GM23248 (cell line): Measurements from ENCODE around the gene PANX2. TPM values are rescaled to one million over a fixed set of nuclear protein-coding genes. Genes with fewer than 3 reads are reported as not detected.
"Not testable (repeated sequence)": the region's sequence is repeated elsewhere in the genome, so short reads cannot be mapped to it uniquely, and the experiment has no call there.

Source experiments
- DNase-seq: peaks from one replicate; pipeline ENCODE4 v3.0.0-alpha.2; 2015
- H2AFZ ChIP-seq: fragments of 200-600 bp; sonication (generic); 2 replicates; pipeline ENCODE4 v1.6.1; 2016; ENCODE audit warnings: antibody characterized with exemption
- H3F3A ChIP-seq: fragments of 200-600 bp; sonication (generic); 2 replicates; pipeline ENCODE4 v1.6.1; 2016; ENCODE audit warnings: mild to moderate bottlenecking, antibody characterized with exemption, mixed run types; ENCODE audit not compliant: insufficient read depth
- H3K27ac ChIP-seq: fragments of 200-600 bp; sonication (generic); 2 replicates; pipeline ENCODE4 v1.5.1; 2016; ENCODE audit warnings: mild to moderate bottlenecking
- H3K27me3 ChIP-seq: fragments of 200-600 bp; sonication (generic); replicated peaks from 2 replicates; pipeline ENCODE4 v1.6.1; 2016; ENCODE audit warnings: mild to moderate bottlenecking; ENCODE audit not compliant: insufficient read depth
- H3K36me3 ChIP-seq: fragments of 200-600 bp; sonication (generic); 2 replicates; pipeline ENCODE4 v1.6.1; 2016; ENCODE audit warnings: low read depth, mild to moderate bottlenecking
- H3K4me1 ChIP-seq: fragments of 200-600 bp; sonication (generic); 2 replicates; pipeline ENCODE4 v1.6.1; 2016; ENCODE audit warnings: mild to moderate bottlenecking; ENCODE audit not compliant: insufficient read depth
- H3K4me2 ChIP-seq: fragments of 200-600 bp; sonication (generic); one replicate; pipeline ENCODE4 v1.6.1; 2016; ENCODE audit warnings: mild to moderate bottlenecking; ENCODE audit not compliant: unreplicated experiment
- H3K4me3 ChIP-seq: fragments of 200-600 bp; sonication (generic); 2 replicates; pipeline ENCODE4 v1.5.1; 2016; ENCODE audit warnings: mild to moderate bottlenecking
- H3K79me2 ChIP-seq: fragments of 200-600 bp; sonication (generic); 2 replicates; pipeline ENCODE4 v1.6.1; 2016; ENCODE audit warnings: mild to moderate bottlenecking; ENCODE audit not compliant: insufficient read depth
- H3K9ac ChIP-seq: fragments of 200-600 bp; sonication (generic); 2 replicates; pipeline ENCODE4 v1.6.1; 2016; ENCODE audit warnings: mild to moderate bottlenecking
- H3K9me2 ChIP-seq: fragments of 200-600 bp; sonication (generic); 2 replicates; pipeline ENCODE4 v1.6.1; 2016; ENCODE audit warnings: mixed run types, mild to moderate bottlenecking, moderate library complexity; ENCODE audit not compliant: insufficient read depth
- H3K9me3 ChIP-seq: fragments of 200-600 bp; sonication (generic); one replicate; pipeline ENCODE4 v1.6.1; 2017; ENCODE audit warnings: low read depth
- H4K20me1 ChIP-seq: fragments of 200-600 bp; sonication (generic); 2 replicates; pipeline ENCODE4 v1.6.0; 2016; ENCODE audit not compliant: insufficient read depth
- EZH2 ChIP-seq: fragments of 200-600 bp; sonication (generic); IDR thresholded peaks from 2 replicates; pipeline ENCODE4 v1.6.1; 2018; ENCODE audit warnings: antibody characterized with exemption, mild to moderate bottlenecking; ENCODE audit not compliant: insufficient read depth, poor library complexity, severe bottlenecking
- EZH2phosphoT487 ChIP-seq: fragments of 200-600 bp; sonication (generic); IDR thresholded peaks from 2 replicates; pipeline ENCODE4 v1.6.1; 2018; ENCODE audit warnings: antibody characterized with exemption, moderate library complexity, mild to moderate bottlenecking, low read depth; ENCODE audit not compliant: insufficient read depth
- WGBS, 2 experiments: methylation state at CpG; one replicate each; pipeline ENCODE4 v1.1.6; 2015 to 2017; ENCODE audit warnings: low lambda C conversion rate in 2 of 2, low coverage in 1 of 2; ENCODE audit errors: missing lambda C conversion rate in 2 of 2; 5-methylcytosine and 5-hydroxymethylcytosine counted together
- in situ Hi-C: fragments of 300-500 bp; cut with MboI; formaldehyde crosslinking; loops from 2 replicates; pipeline ENCODE4 v1.15.0; 2020
- polyA plus RNA-seq: library from polyadenylated mRNA; unstranded; fragments of >200 nt; fragmentation: Nextera tagmentation; extraction: Ambion mirVana; gene quantifications from 2 replicates; pipeline ENCODE4 v1.2.1, GENCODE V29; 2016
- total RNA-seq: library from RNA; depleted of rRNA; stranded (reverse); fragments of >200 nt; shearing (Covaris generic); gene quantifications from 2 replicates; pipeline ENCODE4 v1.2.3, GENCODE V29; 2014

The PANX2 gene
- total and polyA plus RNA-seq, 2 experiments from 2014 or later: 0.18 TPM; not detected in 1

DNA sequence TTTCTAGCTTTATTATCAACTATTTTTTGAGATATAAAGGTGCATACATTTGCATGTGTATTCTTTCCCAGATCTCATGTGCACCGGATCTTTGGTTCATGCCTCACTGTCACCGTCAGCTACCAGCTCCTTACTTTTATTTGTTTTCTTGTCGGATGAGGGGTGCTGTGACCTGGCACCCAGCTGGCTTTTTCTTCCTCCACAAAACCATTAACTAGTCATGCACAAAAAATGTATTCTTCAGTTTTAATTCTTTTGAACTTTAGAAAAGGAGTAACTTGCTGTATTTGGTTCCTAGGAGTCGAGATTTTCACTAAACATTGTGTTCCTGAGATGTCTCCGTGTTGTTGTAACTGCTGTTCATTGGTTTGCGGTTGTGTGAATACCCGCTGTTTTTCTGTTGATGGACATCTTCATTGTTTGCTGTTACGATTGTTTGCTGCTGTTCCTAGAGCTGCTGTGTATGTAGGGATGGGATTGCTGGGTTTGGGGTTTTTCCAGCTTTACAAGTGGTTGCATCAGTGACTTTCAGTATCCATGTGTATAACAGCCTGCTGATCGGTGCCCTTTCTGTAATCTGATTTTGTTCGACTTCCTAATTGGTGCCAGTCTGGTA lies 41.3 kb upstream of the PANX2 start:
- Histone ChIP-seq H3K9me2 (no peaks in the 10 kb centered on the region), H3F3A (no peaks in the 10 kb centered on the region), H4K20me1 (no peaks in the 10 kb centered on the region), H3K27me3 (no peaks in the 10 kb centered on the region), H3K9me3 (peaks cover under 1% of the 10 kb centered on the region), H3K9ac (no peak overlapping the region), H3K36me3 (no peaks in the 10 kb centered on the region), H3K4me2 (no peak overlapping the region), H2AFZ (no peak overlapping the region), H3K4me1 (no peaks in the 10 kb centered on the region), H3K27ac (no peak overlapping the region), H3K4me3 (no peak overlapping the region), H3K79me2 (no peaks in the 10 kb centered on the region)
- WGBS, 2 experiments: 80 to 82% methylated on average over 10 of the region's 10 CpGs
- in situ Hi-C loops: no loop called here
- TF ChIP-seq EZH2 (no peak), EZH2phosphoT487 (no peak)
- no peak for DNase-seq

DNA sequence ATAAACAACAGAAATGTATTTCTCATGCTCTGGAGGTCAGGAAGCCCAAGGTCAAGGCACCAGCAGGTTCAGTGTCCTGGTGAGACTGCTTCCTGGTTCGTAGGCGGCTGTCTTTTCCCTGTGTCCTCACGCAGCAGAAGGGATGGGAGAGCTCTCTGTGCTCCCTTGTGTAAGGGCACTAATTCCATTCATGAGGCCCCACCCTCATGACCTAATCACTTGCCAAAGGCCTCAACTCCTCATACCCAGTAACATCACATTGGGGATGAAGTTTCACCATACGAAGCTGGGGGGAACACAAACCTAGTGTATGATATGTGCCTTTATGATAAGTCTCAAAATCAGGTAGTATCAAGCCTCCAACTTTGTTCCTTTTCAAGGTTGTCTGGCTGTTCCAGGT lies 38.6 kb upstream of the PANX2 start:
- H3K4me2 ChIP-seq: no peak overlapping the region
- no peaks in the 10 kb centered on the region for H3K79me2 ChIP-seq
- no peaks in the 10 kb centered on the region; the same call in 1 of the 2 replicates for H3K27me3 ChIP-seq
- H3K9ac ChIP-seq: no peak overlapping the region
- H3F3A ChIP-seq: no peaks in the 10 kb centered on the region
- H3K27ac ChIP-seq: no peak overlapping the region
- no peak overlapping the region for H2AFZ ChIP-seq
- in situ Hi-C loops: no loop called here
- no peak for TF ChIP-seq EZH2phosphoT487
- TF ChIP-seq EZH2: no peak
- no peaks in the 10 kb centered on the region for H4K20me1 ChIP-seq
- WGBS, 2 experiments: 69 to 71% methylated on average over 4 of the region's 4 CpGs
- H3K9me3 ChIP-seq: no peaks in the 10 kb centered on the region
- H3K36me3 ChIP-seq: no peaks in the 10 kb centered on the region
- H3K4me3 ChIP-seq: no peak overlapping the region
- no peak for DNase-seq
- no peaks in the 10 kb centered on the region for H3K9me2 ChIP-seq
- H3K4me1 ChIP-seq: no peaks in the 10 kb centered on the region

DNA sequence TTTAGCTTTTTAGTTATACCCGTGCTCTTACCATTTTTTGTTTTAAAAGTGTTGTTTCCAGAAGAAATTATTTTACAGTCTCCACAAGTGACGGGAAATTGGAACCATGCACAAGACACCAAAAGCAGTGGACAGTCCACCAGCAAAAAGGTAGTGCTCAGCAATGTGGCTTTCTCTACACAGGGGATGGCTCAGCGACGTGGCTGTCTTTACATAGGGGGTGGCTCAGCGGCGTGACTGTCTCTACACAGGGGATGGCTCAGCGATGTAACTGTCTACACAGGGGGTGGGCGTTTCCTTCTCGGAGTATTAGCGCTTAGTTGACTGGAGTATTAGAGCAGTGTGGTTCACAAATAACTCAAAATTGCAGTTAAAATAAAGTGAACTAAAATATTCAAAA lies 36.0 kb upstream of the PANX2 start:
- no peak overlapping the region for H2AFZ ChIP-seq
- no peaks in the 10 kb centered on the region; the same call in 1 of the 2 replicates for H3K27me3 ChIP-seq
- H4K20me1 ChIP-seq: no peaks in the 10 kb centered on the region
- in situ Hi-C loops: no loop called here
- no peaks in the 10 kb centered on the region for H3K79me2 ChIP-seq
- DNase-seq: no peak
- no peaks in the 10 kb centered on the region for H3K9me3 ChIP-seq
- no peak overlapping the region for H3K4me2 ChIP-seq
- H3K36me3 ChIP-seq: no peaks in the 10 kb centered on the region
- no peak overlapping the region for H3K27ac ChIP-seq
- no peak overlapping the region for H3K4me3 ChIP-seq
- no peak overlapping the region for H3K9ac ChIP-seq
- no peaks in the 10 kb centered on the region for H3K9me2 ChIP-seq
- no peaks in the 10 kb centered on the region for H3F3A ChIP-seq
- no peaks in the 10 kb centered on the region for H3K4me1 ChIP-seq
- TF ChIP-seq EZH2phosphoT487: no peak
- no peak for TF ChIP-seq EZH2
- 83 to 84% methylated on average over 10 of the region's 10 CpGs for WGBS, 2 experiments

DNA sequence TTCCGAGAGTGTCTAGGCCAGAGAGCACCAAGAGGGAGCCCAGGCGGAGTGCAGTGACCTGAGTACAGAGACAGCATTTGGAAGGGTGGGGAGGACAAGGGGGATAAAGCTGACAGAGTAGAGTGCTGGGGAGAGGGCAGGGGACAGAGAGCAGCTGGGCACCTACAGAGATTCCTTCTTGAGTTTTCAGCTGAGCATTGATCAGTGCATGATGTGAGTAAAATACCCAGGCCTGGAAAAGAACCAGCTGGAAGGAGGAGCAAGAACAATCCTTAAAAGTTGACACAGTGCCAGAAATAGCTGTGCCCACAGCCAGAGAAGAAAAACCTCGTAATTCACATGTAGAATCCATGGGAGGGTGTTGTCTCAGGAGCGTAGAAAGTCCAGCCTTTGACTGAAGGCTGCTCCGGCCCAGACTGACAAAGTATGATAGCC lies 33.9 kb upstream of the PANX2 start:
- Histone ChIP-seq H3K9me2 (no peaks in the 10 kb centered on the region), H3K9ac (no peak overlapping the region), H4K20me1 (no peaks in the 10 kb centered on the region), H3K27me3 (no peaks in the 10 kb centered on the region; the same call in 1 of the 2 replicates), H3K4me1 (no peaks in the 10 kb centered on the region), H3K27ac (no peak overlapping the region), H3K36me3 (no peaks in the 10 kb centered on the region), H2AFZ (no peak overlapping the region), H3K9me3 (no peaks in the 10 kb centered on the region), H3K79me2 (no peaks in the 10 kb centered on the region), H3K4me3 (no peak overlapping the region), H3K4me2 (no peak overlapping the region), H3F3A (no peaks in the 10 kb centered on the region)
- no peak for DNase-seq
- in situ Hi-C loops: no loop called here
- TF ChIP-seq EZH2phosphoT487 (no peak), EZH2 (no peak)
- WGBS, 2 experiments: 60% methylated on average over 5 of the region's 5 CpGs

DNA sequence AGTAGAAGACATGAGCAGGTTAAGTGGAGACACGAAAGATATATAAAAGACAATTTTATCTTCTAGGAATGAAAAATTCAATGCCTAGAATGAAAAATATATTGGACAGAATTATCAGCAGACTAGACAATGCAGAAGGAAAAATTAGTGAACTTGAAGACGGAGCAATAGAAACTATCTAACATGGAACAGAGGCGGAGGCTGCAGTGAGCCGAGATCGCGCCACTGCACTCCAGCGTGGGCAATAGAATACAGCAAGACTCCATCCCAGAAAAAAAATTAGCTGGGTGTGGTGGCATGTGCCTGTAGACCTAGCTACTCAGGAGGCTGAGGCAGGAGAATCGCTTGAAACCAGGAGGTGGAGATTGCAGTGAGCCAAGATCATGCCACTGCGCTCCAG lies 33.3 kb upstream of the PANX2 start:
- DNase-seq, H3K9ac ChIP-seq, H3K36me3 ChIP-seq, in situ Hi-C loops, H3K9me3 ChIP-seq, H3K27me3 ChIP-seq, H3F3A ChIP-seq, H3K79me2 ChIP-seq, H4K20me1 ChIP-seq, H3K9me2 ChIP-seq, H3K4me3 ChIP-seq, H3K4me2 ChIP-seq, H3K27ac ChIP-seq, H3K4me1 ChIP-seq, H2AFZ ChIP-seq: not testable (repeated sequence)
- 80 to 85% methylated on average over 9 of the region's 9 CpGs for WGBS, 2 experiments
